GM12878 (cell line): ENCODE measurements around the gene TDRKH. TPM values are rescaled to one million over a fixed set of nuclear protein-coding genes. Genes with fewer than 3 reads are reported as not detected.

Source experiments
- ATAC-seq: fragments of 200-7000 bp; cut with Tn5 transposase; 3 replicates; pipeline ENCODE4 v1.9.1; 2020; ENCODE audit warnings: mild to moderate bottlenecking, moderate library complexity
- BruUV-seq: library from RNA; stranded (reverse); fragments of 400-500 nt; replicated peaks from 2 replicates; lab custom pipeline; 2021; lab: Mats Ljungman, UMichigan
- CTCF ChIA-PET: fragments of 300-600 bp; sonication (Branson Sonifier 250); formaldehyde crosslinking; extraction: SDS; loops from one replicate; lab custom pipeline; 2021; ENCODE audit warnings: inconsistent platforms; lab: Yijun Ruan, JAX
- POLR2A ChIA-PET: fragments of 350-600 bp; formaldehyde crosslinking; extraction: SDS; loops from one replicate; lab custom pipeline; 2021; ENCODE audit warnings: inconsistent platforms; lab: Charles Lee
- RAD21 ChIA-PET: fragments of 300-600 bp; sonication (Branson Sonifier 250); formaldehyde crosslinking; loops from one replicate; lab custom pipeline; 2023; ENCODE audit warnings: antibody characterized with exemption; ENCODE audit not compliant: unreplicated experiment; lab: Charles Lee
- SMC1A ChIA-PET: fragments of 300-600 bp; sonication (Branson Sonifier 250); formaldehyde crosslinking; loops from one replicate; lab custom pipeline; 2023; ENCODE audit not compliant: unreplicated experiment, uncharacterized antibody; lab: Charles Lee
- DNase-seq: peaks from one replicate; pipeline ENCODE4 v3.0.0-alpha.2; 2011; ENCODE audit warnings: low read depth, low spot score
- FAIRE-seq: peaks from 3 replicates; lab custom pipeline; 2011; peaks lifted over from hg19 to GRCh38; lab: Jason Lieb, UNC
- H2AFZ ChIP-seq: 2 replicates; pipeline ENCODE4 v1.6.0; 2011; ENCODE audit warnings: low read depth, low read length, control low read depth; ENCODE audit not compliant: control insufficient read depth
- H3K27ac ChIP-seq: 2 replicates; pipeline ENCODE4 v1.5.1; 2011; ENCODE audit warnings: control low read depth; ENCODE audit not compliant: control insufficient read depth, insufficient read depth
- H3K27me3 ChIP-seq, 2 experiments: replicated peaks in 1 of 2; 2 replicates each; pipeline versions ENCODE4 v1.6.0 to v1.6.1; 2011; ENCODE audit warnings: low read length in 1 of 2; ENCODE audit not compliant: control insufficient read depth in 2 of 2, insufficient read depth in 2 of 2
- H3K36me3 ChIP-seq, 2 experiments: 2 replicates each; pipeline ENCODE4 v1.5.1; 2011; ENCODE audit warnings: low read length in 1 of 2; ENCODE audit not compliant: control insufficient read depth in 2 of 2, insufficient read depth in 2 of 2
- H3K4me1 ChIP-seq: 2 replicates; pipeline ENCODE4 v1.6.1; 2011; ENCODE audit warnings: mild to moderate bottlenecking, low read length, moderate library complexity, mixed read lengths; ENCODE audit not compliant: control insufficient read depth, insufficient read depth
- H3K4me2 ChIP-seq: 2 replicates; pipeline ENCODE4 v1.6.0; 2011; ENCODE audit warnings: control low read depth; ENCODE audit not compliant: control insufficient read depth, insufficient read depth
- H3K4me3 ChIP-seq: fragments of 200-600 bp; sonication (generic); 2 replicates; pipeline ENCODE4 v1.5.1; 2016
- H3K79me2 ChIP-seq: 2 replicates; pipeline ENCODE4 v1.6.0; 2011; ENCODE audit warnings: low read length; ENCODE audit not compliant: control insufficient read depth, insufficient read depth
- H3K9ac ChIP-seq: 2 replicates; pipeline ENCODE4 v1.8.0; 2011; ENCODE audit warnings: low read length, control low read depth, mixed read lengths; ENCODE audit not compliant: control insufficient read depth, insufficient read depth
- H3K9me3 ChIP-seq: replicated peaks from 3 replicates; pipeline ENCODE4 v1.5.1; 2011; ENCODE audit warnings: mild to moderate bottlenecking, low read length; ENCODE audit not compliant: control insufficient read depth, insufficient read depth
- H4K20me1 ChIP-seq: 2 replicates; pipeline ENCODE4 v1.6.0; 2011; ENCODE audit not compliant: control insufficient read depth, insufficient read depth
- CEBPB ChIP-seq, 2 experiments: fragments of 150-350 bp in 1 of 2; IDR thresholded peaks; 2 replicates each; pipeline ENCODE4 v1.6.1; 2012 to 2014; ENCODE audit warnings: low read depth in 2 of 2, low read length in 2 of 2, borderline replicate concordance in 1 of 2, inconsistent platforms in 1 of 2
- CHD1 ChIP-seq: IDR thresholded peaks from 2 replicates; pipeline ENCODE4 v1.6.1; 2012; ENCODE audit warnings: low read depth, low read length, improper control_type of control experiment
- CUX1 ChIP-seq: IDR thresholded peaks from 2 replicates; pipeline ENCODE4 v1.6.1; 2012; ENCODE audit warnings: improper control_type of control experiment, low read depth, low read length; ENCODE audit not compliant: insufficient replicate concordance
- GABPA ChIP-seq: IDR thresholded peaks from 2 replicates; pipeline ENCODE4 v1.6.1; 2014; ENCODE audit warnings: antibody characterized with exemption, low read depth, mild to moderate bottlenecking, inconsistent platforms
- KAT2A ChIP-seq: conservative IDR thresholded peaks from 2 replicates; pipeline ENCODE4 v1.6.1; 2011; ENCODE audit warnings: low read depth, low read length; ENCODE audit not compliant: control insufficient read depth
- NR2C1 ChIP-seq: fragments of 450-650 bp; IDR thresholded peaks from 2 replicates; pipeline ENCODE4 v1.6.1; 2017; ENCODE audit warnings: antibody characterized with exemption, mild to moderate bottlenecking, moderate library complexity
- REST ChIP-seq: IDR thresholded peaks from 2 replicates; pipeline ENCODE4 v1.6.1; 2012; ENCODE audit warnings: mild to moderate bottlenecking, low read depth, low read length
- ZNF384 ChIP-seq: IDR thresholded peaks from 2 replicates; pipeline ENCODE4 v1.6.1; 2012; ENCODE audit warnings: low read depth, mild to moderate bottlenecking, low read length, improper control_type of control experiment, borderline replicate concordance
- ZNF592 ChIP-seq: fragments of 450-650 bp; IDR thresholded peaks from 2 replicates; pipeline ENCODE4 v1.6.1; 2017; ENCODE audit warnings: mild to moderate bottlenecking, moderate library complexity
- WGBS: methylation state at CpG from one replicate; pipeline ENCODE4 v1.1.6; 2016; ENCODE audit warnings: low lambda C conversion rate; ENCODE audit not compliant: insufficient replicate concordance, insufficient coverage; ENCODE audit errors: missing lambda C conversion rate; 5-methylcytosine and 5-hydroxymethylcytosine counted together
- in situ Hi-C: fragments of 300-500 bp; cut with MboI; formaldehyde crosslinking; loops from 9 replicates; pipeline ENCODE4 v1.14.3; 2018; ENCODE audit warnings: mixed read lengths
- intact Hi-C: fragments of 100-400 bp; cut with micrococcal nuclease; formaldehyde crosslinking; loops from one replicate; pipeline ENCODE4 v1.14.2; 2022; ENCODE audit not compliant: unreplicated experiment
- polyA plus RNA-seq, 11 experiments: library from polyadenylated mRNA; depleted of rRNA in 4 of 11; unstranded in 6 of 11; stranded (reverse) in 5 of 11; fragments of >200 nt; fragmentation: Nextera tagmentation in 4 of 11; fragmentation: Illumina TruSeq in 1 of 11; extraction: Ambion mirVana in 4 of 11; extraction: Trizol in 1 of 11; gene quantifications; 1 replicate in 1 of 11; 2 replicates in 10 of 11; pipeline versions ENCODE4 v1.2.1 to v1.2.3, GENCODE V29; 2011 to 2016; ENCODE audit warnings: inconsistent platforms in 2 of 11, missing spikeins in 2 of 11, low read depth in 1 of 11
- total RNA-seq, 4 experiments: library from RNA; depleted of rRNA in 3 of 4; stranded (reverse); fragments of >200 nt in 3 of 4; fragmentation: Illumina TruSeq in 1 of 4; extraction: Trizol in 1 of 4; gene quantifications; 2 replicates each; pipeline versions ENCODE4 v1.2.1 to v1.2.3, GENCODE V29; 2013 to 2021

Gene TDRKH
- total and polyA plus RNA-seq, 10 of the 15 experiments (the other 5 are each of a cell fraction or from before 2014, with no cell fraction given), result 1.3 to 8.4 (median 2.9) TPM

GRCh38 chr1:151801846-151802245 is 11.5 kb upstream of the TDRKH start:
- ChIA-PET CTCF (interaction anchor here (1.5 kb wide), 1 partner anchor 12 kb away, joined by 4 read pairs; no protein-coding TSS in a partner anchor), SMC1A (interaction anchor here (1.4 kb wide), 1 partner anchor 34 kb away, joined by 4 read pairs; no protein-coding TSS in a partner anchor)
- TF ChIP-seq CHD1 (no peak), KAT2A (no peak), ZNF384 (no peak), CEBPB (IDR thresholded peaks at IDR 0.05; ENCODE audit: borderline replicate concordance in 1 of 2, low read depth in 2 of 2, low read length in 2 of 2) (no peak), ZNF592 (no peak), CUX1 (no peak), GABPA (no peak), REST (no peak), NR2C1 (no peak)

More at GRCh38 chr1:151801846-151802245, 11.5 kb upstream of the TDRKH start:
- ATAC-seq (no peak), DNase-seq (no peak), FAIRE-seq (no peak)
- peaks cover 6% of the 10 kb centered on the region; the same call in 1 of the 2 replicates for H3K4me1 ChIP-seq
- RAD21 ChIA-PET, result no interaction called here
- POLR2A ChIA-PET, result interaction anchor here (0.6 kb wide), 1 partner anchor 40 kb away, joined by 3 read pairs; no protein-coding TSS in a partner anchor
- peaks cover 0 to 11% of the 10 kb centered on the region in 2 experiments; a peak in 2 of 4 replicates for H3K27me3 ChIP-seq
- no peak overlapping the region for H3K27ac ChIP-seq
- no TSS peak for BruUV-seq
- in situ Hi-C loops, result no loop called here
- H2AFZ ChIP-seq, result no peak overlapping the region
- intact Hi-C loops, result no loop called here
- no peaks in the 10 kb centered on the region for H4K20me1 ChIP-seq
- H3K79me2 ChIP-seq, result no peaks in the 10 kb centered on the region
- H3K9me3 ChIP-seq, result no peaks in the 10 kb centered on the region
- H3K36me3 ChIP-seq, result no peaks in the 10 kb centered on the region
- no peak overlapping the region for H3K9ac ChIP-seq
- H3K4me2 ChIP-seq, result no peak overlapping the region
- WGBS, result 46% methylated on average over 7 of the region's 7 CpGs
- no peak overlapping the region for H3K4me3 ChIP-seq
